ENCODE data around the gene STIMATE.

STIMATE gene

GRCh38 chr3:52788890-52789745 is 108.2 kb downstream of the STIMATE start:
- no peak for DNase-seq

- DNase-seq = no peak
Observed at GRCh38 chr3:52787672-52788625, 109.4 kb downstream of the STIMATE start.

- no peak for DNase-seq
Observed at GRCh38 chr3:52787246-52787645, 110.1 kb downstream of the STIMATE start.
